A549 (cell line): ENCODE results near the gene CLSTN2. TPM values are rescaled to one million over a fixed set of nuclear protein-coding genes. Genes with fewer than 3 reads are reported as not detected.

ENCODE experiments used
- ATAC-seq, 2 experiments: fragments of 200-7000 bp in 1 of 2; fragments of >200 bp in 1 of 2; cut with Nextera tagmentation in 1 of 2; cut with Tn5 transposase in 1 of 2; 3 replicates each; pipeline versions ENCODE4 v1.8.0 to v1.9.1; 2018 to 2020; ENCODE audit warnings: mild to moderate bottlenecking in 1 of 2, moderate library complexity in 1 of 2
- CTCF ChIA-PET: fragments of 300-600 bp; sonication (Branson Sonifier 250); formaldehyde crosslinking; extraction: SDS; loops from one replicate; lab custom pipeline; 2021; ENCODE audit warnings: antibody characterized with exemption, inconsistent platforms; lab: Yijun Ruan, JAX
- POLR2A ChIA-PET: fragments of 350-600 bp; formaldehyde crosslinking; extraction: SDS; loops from one replicate; lab custom pipeline; 2021; ENCODE audit warnings: antibody characterized with exemption, inconsistent platforms; lab: Yijun Ruan, JAX
- DNase-seq, 2 experiments: peaks; one replicate each; pipeline versions ENCODE4 v3.0.0 to v3.0.0-alpha.2; 2011 to 2016; ENCODE audit warnings: low read depth in 1 of 2, low spot score in 1 of 2
- FAIRE-seq: peaks from 2 replicates; lab custom pipeline; 2011; peaks lifted over from hg19 to GRCh38; lab: Jason Lieb, UNC
- H3K27ac ChIP-seq, 2 experiments: fragments of >200 bp; sonication (Bioruptor Twin); formaldehyde crosslinking; 3 replicates each; pipeline ENCODE4 v1.5.1; 2016 to 2017
- H3K4me1 ChIP-seq: fragments of >200 bp; sonication (Bioruptor Twin); formaldehyde crosslinking; 3 replicates; pipeline ENCODE4 v1.6.1; 2016
- H3K4me2 ChIP-seq: fragments of >200 bp; sonication (Bioruptor Twin); formaldehyde crosslinking; 3 replicates; pipeline ENCODE4 v1.6.1; 2016
- H3K4me3 ChIP-seq: fragments of >200 bp; sonication (Bioruptor Twin); formaldehyde crosslinking; 3 replicates; pipeline ENCODE4 v1.5.1; 2016
- H3K9me3 ChIP-seq: fragments of >200 bp; sonication (Bioruptor Twin); formaldehyde crosslinking; 3 replicates; pipeline ENCODE4 v1.6.1; 2016
- BCL3 ChIP-seq: fragments of >200 bp; sonication (Bioruptor Twin); formaldehyde crosslinking; IDR thresholded peaks from 3 replicates; pipeline ENCODE4 v1.6.1; 2016
- CBX8 ChIP-seq: fragments of 200-600 bp; sonication (generic); IDR thresholded peaks from 2 replicates; pipeline ENCODE4 v1.6.1; 2016
- CEBPB ChIP-seq, 2 experiments: fragments of >200 bp in 1 of 2; sonication (Bioruptor Twin) in 1 of 2; formaldehyde crosslinking in 1 of 2; IDR thresholded peaks; 2 replicates each; pipeline ENCODE4 v1.6.1; 2012 to 2016
- CHD2 ChIP-seq: fragments of 150-350 bp; IDR thresholded peaks from 2 replicates; pipeline ENCODE4 v1.6.1; 2014; ENCODE audit warnings: low read length; ENCODE audit not compliant: partially characterized antibody
- EHF ChIP-seq: fragments of 250-450 bp; sonication (Bioruptor Pico); IDR thresholded peaks from 2 replicates; pipeline ENCODE4 v1.5.0; 2020; ENCODE audit warnings: mild to moderate bottlenecking
- EP300 ChIP-seq, 2 experiments: fragments of >200 bp; sonication (Bioruptor Twin); formaldehyde crosslinking; IDR thresholded peaks; 2 replicates in 1 of 2; 3 replicates in 1 of 2; pipeline ENCODE4 v1.6.1; 2016 to 2017
- ESRRA ChIP-seq: fragments of 150-350 bp; IDR thresholded peaks from 2 replicates; pipeline ENCODE4 v1.6.1; 2014; ENCODE audit warnings: mild to moderate bottlenecking, low read length, borderline replicate concordance
- FOSL2 ChIP-seq, 2 experiments: fragments of 450-650 bp in 1 of 2; fragments of >200 bp in 1 of 2; sonication (Bioruptor Twin) in 1 of 2; formaldehyde crosslinking; IDR thresholded peaks; 2 replicates each; pipeline versions ENCODE4 v1.5.0 to v1.6.1; 2016 to 2020; ENCODE audit warnings: mild to moderate bottlenecking in 1 of 2, moderate library complexity in 1 of 2
- FOXS1 ChIP-seq: fragments of 250-450 bp; sonication (Bioruptor Pico); IDR thresholded peaks from 2 replicates; pipeline ENCODE4 v1.5.0; 2020; ENCODE audit warnings: mild to moderate bottlenecking, moderate library complexity
- GATA3 ChIP-seq: IDR thresholded peaks from 2 replicates; pipeline ENCODE4 v1.6.1; 2012; ENCODE audit warnings: borderline replicate concordance
- HOXA7 ChIP-seq: fragments of 250-450 bp; sonication (Bioruptor Pico); IDR thresholded peaks from 2 replicates; pipeline ENCODE4 v1.5.0; 2020; ENCODE audit warnings: mild to moderate bottlenecking, moderate library complexity
- HOXB13 ChIP-seq: fragments of 250-450 bp; sonication (Bioruptor Pico); IDR thresholded peaks from 2 replicates; pipeline ENCODE4 v1.5.0; 2020; ENCODE audit warnings: low read depth, mild to moderate bottlenecking, moderate library complexity
- HOXB5 ChIP-seq: fragments of 250-450 bp; sonication (Bioruptor Pico); IDR thresholded peaks from 2 replicates; pipeline ENCODE4 v1.5.0; 2020; ENCODE audit warnings: mild to moderate bottlenecking, moderate library complexity
- JUN ChIP-seq, 2 experiments: fragments of >200 bp; sonication (Bioruptor Twin); formaldehyde crosslinking; IDR thresholded peaks; 2 replicates in 1 of 2; 3 replicates in 1 of 2; pipeline ENCODE4 v1.6.1; 2016 to 2017
- JUNB ChIP-seq: fragments of >200 bp; sonication (Bioruptor Twin); formaldehyde crosslinking; IDR thresholded peaks from 2 replicates; pipeline ENCODE4 v1.6.1; 2016
- MAZ ChIP-seq: fragments of 150-350 bp; IDR thresholded peaks from 2 replicates; pipeline ENCODE4 v1.6.1; 2014; ENCODE audit warnings: antibody characterized with exemption, low read depth, low read length, borderline replicate concordance
- MYC ChIP-seq: IDR thresholded peaks from 2 replicates; pipeline ENCODE4 v1.6.1; 2012; ENCODE audit warnings: mild to moderate bottlenecking, inconsistent platforms, low read length, improper control_type of control experiment, borderline replicate concordance
- NFE2L2 ChIP-seq: fragments of 150-350 bp; conservative IDR thresholded peaks from 2 replicates; pipeline ENCODE4 v1.6.1; 2014; ENCODE audit warnings: low read length
- NR3C1 ChIP-seq: fragments of >200 bp; sonication (Bioruptor Twin); formaldehyde crosslinking; IDR thresholded peaks from 3 replicates; pipeline ENCODE4 v1.6.1; 2017
- PHF8 ChIP-seq: fragments of 200-600 bp; sonication (generic); IDR thresholded peaks from 2 replicates; pipeline ENCODE4 v1.6.1; 2016; ENCODE audit warnings: low read depth, mild to moderate bottlenecking, antibody characterized with exemption, moderate library complexity, borderline replicate concordance
- RARB ChIP-seq: fragments of 250-450 bp; sonication (Bioruptor Pico); IDR thresholded peaks from 2 replicates; pipeline ENCODE4 v1.8.0; 2021; ENCODE audit warnings: mild to moderate bottlenecking, moderate library complexity
- REST ChIP-seq: fragments of 200-600 bp; sonication (generic); IDR thresholded peaks from 2 replicates; pipeline ENCODE4 v1.6.1; 2016; ENCODE audit warnings: antibody characterized with exemption, mild to moderate bottlenecking, moderate library complexity
- RNF2 ChIP-seq: fragments of 200-600 bp; sonication (generic); IDR thresholded peaks from 2 replicates; pipeline ENCODE4 v1.6.1; 2016; ENCODE audit warnings: low read depth, mild to moderate bottlenecking, antibody characterized with exemption, moderate library complexity, borderline replicate concordance
- SMC3 ChIP-seq: fragments of >200 bp; sonication (Bioruptor Twin); formaldehyde crosslinking; IDR thresholded peaks from 3 replicates; pipeline ENCODE4 v1.6.1; 2018; ENCODE audit warnings: inconsistent platforms
- WGBS: methylation state at CpG from one replicate; pipeline ENCODE4 v1.1.6; 2017; ENCODE audit errors: missing lambda C conversion rate; 5-methylcytosine and 5-hydroxymethylcytosine counted together
- polyA plus RNA-seq, 4 experiments: library from polyadenylated mRNA; depleted of rRNA in 3 of 4; stranded (reverse); fragments of >200 nt; fragmentation: RNase III in 1 of 4; extraction: RNeasy Plus Mini Kit Qiagen cat#74134 plus additional on column Dnase treatment in 1 of 4; gene quantifications; 2 replicates in 3 of 4; 3 replicates in 1 of 4; pipeline ENCODE4 v1.2.3, GENCODE V29; 2011 to 2017
- TF ChIP-seq, protein P1 (sequence below): fragments of 150-350 bp; IDR thresholded peaks from 2 replicates; pipeline ENCODE4 v1.6.1; 2014; ENCODE audit warnings: low read depth, mild to moderate bottlenecking, low read length
- TF ChIP-seq, protein P2 (sequence below): fragments of 250-450 bp; sonication (Bioruptor Pico); IDR thresholded peaks from 2 replicates; pipeline ENCODE4 v1.5.0; 2020; ENCODE audit warnings: low read depth, mild to moderate bottlenecking, moderate library complexity
- TF ChIP-seq, protein P3 (sequence below): fragments of >200 bp; sonication (Bioruptor Twin); formaldehyde crosslinking; IDR thresholded peaks from 3 replicates; pipeline ENCODE4 v1.5.1; 2016

The CLSTN2 gene
- polyA plus RNA-seq, 2 of the 4 experiments (the other 2 are of a cell fraction) = 0.03 to 0.04 TPM

GRCh38 chr3:139906418-139906817 is 28.6 kb upstream of the CLSTN2 start:
- WGBS = 10% methylated on average over 1 of the region's 1 CpG
- no peaks in the 10 kb centered on the region for H3K9me3 ChIP-seq
- ATAC-seq (peak; percentile 46 to 59; a peak in 3 of 6 replicates), FAIRE-seq (no peak), DNase-seq (peak; percentile 2 to 14)
- no peak for TF ChIP-seq SMC3
- no peak for TF ChIP-seq FOSL2 (IDR thresholded peaks at IDR 0.05)
- TF ChIP-seq FOSL2 (CRISPR knock-in tag; IDR thresholded peaks at IDR 0.05) = peak; percentile 61; the same call in 1 of the 2 replicates
- TF ChIP-seq GATA3 = no peak
- no peak overlapping the region for H3K4me3 ChIP-seq
- POLR2A ChIA-PET = no interaction called here
- H3K27ac ChIP-seq = no peak overlapping the region
- CTCF ChIA-PET = no interaction called here
- H3K4me2 ChIP-seq = no peak overlapping the region
- H3K4me1 ChIP-seq = no peaks in the 10 kb centered on the region

- ChIA-PET POLR2A (no interaction called here), CTCF (no interaction called here)
- Histone ChIP-seq H3K4me3 (no peak overlapping the region), H3K4me2 (no peak overlapping the region), H3K9me3 (no peaks in the 10 kb centered on the region), H3K27ac (no peak overlapping the region), H3K4me1 (no peaks in the 10 kb centered on the region)
- WGBS = 4% methylated on average over 3 of the region's 3 CpGs
- DNase-seq = no peak
- TF ChIP-seq JUNB (no peak), HOXB5 (CRISPR knock-in tag) (no peak), PHF8 (no peak), MAZ (no peak), HOXB13 (CRISPR knock-in tag) (no peak), GATA3 (no peak), CBX8 (no peak), CEBPB (IDR thresholded peaks at IDR 0.05) (no peak), EP300 (IDR thresholded peaks at IDR 0.05) (no peak), CHD2 (no peak), NFE2L2 (no peak), RNF2 (no peak)
- no peak for FAIRE-seq
- ATAC-seq = no peak
Measured at GRCh38 chr3:139909811-139910210, 25.2 kb upstream of the CLSTN2 start.

- H3K27ac ChIP-seq = no peak overlapping the region
- CTCF ChIA-PET = no interaction called here
- no peak for DNase-seq
- H3K9me3 ChIP-seq = no peaks in the 10 kb centered on the region
- H3K4me2 ChIP-seq = no peak overlapping the region
- no peaks in the 10 kb centered on the region for H3K4me1 ChIP-seq
- 4% methylated on average over 2 of the region's 2 CpGs for WGBS
- FAIRE-seq = no peak
- H3K4me3 ChIP-seq = no peak overlapping the region
- POLR2A ChIA-PET = no interaction called here
- no peak for ATAC-seq
- TF ChIP-seq BCL3 (no peak), RARB (CRISPR knock-in tag) (no peak), GATA3 (no peak), EHF (CRISPR knock-in tag) (no peak), FOSL2 (IDR thresholded peaks at IDR 0.05) (no peak), FOSL2 (CRISPR knock-in tag; IDR thresholded peaks at IDR 0.05) (no peak), EP300 (IDR thresholded peaks at IDR 0.05) (no peak), REST (no peak), FOXS1 (CRISPR knock-in tag) (no peak), HOXA7 (no peak), JUN (IDR thresholded peaks at IDR 0.05) (no peak), MYC (no peak), NR3C1 (no peak), HOXB5 (CRISPR knock-in tag) (no peak), NFE2L2 (no peak), ESRRA (no peak)
- TF ChIP-seq, protein P1, sequence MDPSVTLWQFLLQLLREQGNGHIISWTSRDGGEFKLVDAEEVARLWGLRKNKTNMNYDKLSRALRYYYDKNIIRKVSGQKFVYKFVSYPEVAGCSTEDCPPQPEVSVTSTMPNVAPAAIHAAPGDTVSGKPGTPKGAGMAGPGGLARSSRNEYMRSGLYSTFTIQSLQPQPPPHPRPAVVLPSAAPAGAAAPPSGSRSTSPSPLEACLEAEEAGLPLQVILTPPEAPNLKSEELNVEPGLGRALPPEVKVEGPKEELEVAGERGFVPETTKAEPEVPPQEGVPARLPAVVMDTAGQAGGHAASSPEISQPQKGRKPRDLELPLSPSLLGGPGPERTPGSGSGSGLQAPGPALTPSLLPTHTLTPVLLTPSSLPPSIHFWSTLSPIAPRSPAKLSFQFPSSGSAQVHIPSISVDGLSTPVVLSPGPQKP = no peak
- TF ChIP-seq, protein P2, sequence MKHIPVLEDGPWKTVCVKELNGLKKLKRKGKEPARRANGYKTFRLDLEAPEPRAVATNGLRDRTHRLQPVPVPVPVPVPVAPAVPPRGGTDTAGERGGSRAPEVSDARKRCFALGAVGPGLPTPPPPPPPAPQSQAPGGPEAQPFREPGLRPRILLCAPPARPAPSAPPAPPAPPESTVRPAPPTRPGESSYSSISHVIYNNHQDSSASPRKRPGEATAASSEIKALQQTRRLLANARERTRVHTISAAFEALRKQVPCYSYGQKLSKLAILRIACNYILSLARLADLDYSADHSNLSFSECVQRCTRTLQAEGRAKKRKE = no peak
- TF ChIP-seq, protein P3, sequence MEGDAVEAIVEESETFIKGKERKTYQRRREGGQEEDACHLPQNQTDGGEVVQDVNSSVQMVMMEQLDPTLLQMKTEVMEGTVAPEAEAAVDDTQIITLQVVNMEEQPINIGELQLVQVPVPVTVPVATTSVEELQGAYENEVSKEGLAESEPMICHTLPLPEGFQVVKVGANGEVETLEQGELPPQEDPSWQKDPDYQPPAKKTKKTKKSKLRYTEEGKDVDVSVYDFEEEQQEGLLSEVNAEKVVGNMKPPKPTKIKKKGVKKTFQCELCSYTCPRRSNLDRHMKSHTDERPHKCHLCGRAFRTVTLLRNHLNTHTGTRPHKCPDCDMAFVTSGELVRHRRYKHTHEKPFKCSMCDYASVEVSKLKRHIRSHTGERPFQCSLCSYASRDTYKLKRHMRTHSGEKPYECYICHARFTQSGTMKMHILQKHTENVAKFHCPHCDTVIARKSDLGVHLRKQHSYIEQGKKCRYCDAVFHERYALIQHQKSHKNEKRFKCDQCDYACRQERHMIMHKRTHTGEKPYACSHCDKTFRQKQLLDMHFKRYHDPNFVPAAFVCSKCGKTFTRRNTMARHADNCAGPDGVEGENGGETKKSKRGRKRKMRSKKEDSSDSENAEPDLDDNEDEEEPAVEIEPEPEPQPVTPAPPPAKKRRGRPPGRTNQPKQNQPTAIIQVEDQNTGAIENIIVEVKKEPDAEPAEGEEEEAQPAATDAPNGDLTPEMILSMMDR = no peak
Measured at GRCh38 chr3:139916271-139916670, 18.7 kb upstream of the CLSTN2 start.
